Activated CD4-positive, alpha-beta T cell treated with anti-CD3 and anti-CD28 coated beads, Interleukin-10, Interleukin-2, amounts not matched to agents 100 ng/mL and 50 ng/mL, durations not matched to agents 16 hours and 8 hours (primary cell): ENCODE measurements around the gene MAP3K2.
A peak's percentile ranks its signal among the peaks of the same experiment; 100 is the strongest.
"Not testable (repeated sequence)": the region's sequence is repeated elsewhere in the genome, so short reads cannot be mapped to it uniquely, and the experiment has no call there.

Experiments used
- DNase-seq: peaks from one replicate; pipeline ENCODE4 v3.0.0-alpha.2; 2020

The MAP3K2 gene

GRCh38 chr2:127378720-127379119 is 9.1 kb downstream of the MAP3K2 start:
- DNase-seq = no peak

GRCh38 chr2:127377262-127377661 is 10.5 kb downstream of the MAP3K2 start:
- DNase-seq = no peak

GRCh38 chr2:127376257-127376656 is 11.5 kb downstream of the MAP3K2 start:
- DNase-seq = no peak

DNA sequence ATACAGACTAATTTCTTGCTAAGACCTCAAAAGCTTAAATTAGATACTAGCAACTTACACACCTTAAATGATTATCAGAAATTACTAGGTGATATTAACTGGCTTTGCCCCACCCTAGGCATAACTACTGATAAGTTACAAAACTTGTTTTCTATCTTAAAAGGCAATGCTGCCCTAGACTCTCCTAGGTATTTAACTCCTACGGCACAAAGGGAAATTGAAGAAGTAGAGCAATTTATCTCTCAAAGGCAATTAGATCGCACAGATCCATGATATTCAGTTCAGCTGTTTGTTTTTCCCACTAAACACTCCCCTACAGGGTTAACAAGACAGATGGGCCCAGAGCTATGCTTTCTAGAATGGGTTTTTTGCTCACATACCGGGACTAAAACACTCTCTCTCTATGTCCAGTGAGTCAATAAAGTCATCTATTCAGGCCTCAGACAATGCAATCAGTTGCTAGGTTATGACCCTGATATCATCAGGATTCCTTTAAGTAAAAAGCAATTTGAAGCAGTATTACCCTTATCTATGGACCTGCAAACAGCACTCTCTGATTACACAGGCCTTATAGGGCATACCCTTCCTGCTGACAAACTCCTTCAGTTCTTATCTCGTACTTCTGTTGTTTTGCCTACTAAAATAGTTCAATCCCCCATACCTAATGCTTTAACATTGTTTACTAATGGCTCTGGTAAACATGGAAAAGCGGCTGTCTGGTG is 14.3 kb downstream of the MAP3K2 start:
- no peak for DNase-seq

DNA sequence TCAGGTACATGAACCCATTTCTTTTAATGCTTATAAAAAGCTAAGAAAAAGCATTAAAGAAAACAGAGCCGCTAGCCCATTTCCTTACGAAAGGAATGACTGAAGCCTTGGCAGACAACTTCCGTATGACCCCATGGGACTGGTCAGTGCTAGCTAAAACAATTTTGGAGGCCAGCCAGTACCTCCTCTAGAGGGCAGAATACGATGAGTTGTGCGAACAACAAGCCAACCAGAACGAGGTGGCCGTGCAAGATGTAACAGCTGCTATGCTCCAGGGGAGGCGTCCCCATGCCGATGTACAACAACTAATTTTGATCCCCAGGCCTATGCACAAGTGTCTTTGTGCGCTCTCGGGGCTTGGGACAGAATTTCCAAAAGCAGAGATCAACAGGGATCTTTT is 16.7 kb downstream of the MAP3K2 start:
- no peak for DNase-seq

- no peak for DNase-seq
Observed at GRCh38 chr2:127370010-127370409, 17.8 kb downstream of the MAP3K2 start.

DNA sequence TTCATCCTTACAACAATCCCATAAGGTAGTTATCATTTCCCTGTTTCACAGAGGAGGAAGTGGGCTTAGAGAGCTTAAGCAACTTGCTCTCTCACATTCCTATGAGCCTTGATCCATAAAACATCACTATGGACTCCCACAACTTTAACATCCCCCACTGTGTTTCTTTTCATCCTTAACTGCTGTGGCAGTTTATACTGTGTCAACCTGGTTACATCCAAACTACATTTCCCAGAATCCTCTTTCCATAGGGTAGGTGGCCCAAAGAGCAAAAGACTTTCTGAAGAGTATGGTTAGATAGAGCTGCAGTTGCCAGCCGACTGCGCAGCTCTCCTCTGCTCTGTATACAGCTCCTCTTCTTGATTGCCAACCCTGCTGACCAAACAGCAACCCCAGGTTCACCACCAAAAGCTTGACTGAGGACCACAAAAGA is 22.5 kb downstream of the MAP3K2 start:
- DNase-seq = no peak

GRCh38 chr2:127362971-127363370 is 24.8 kb downstream of the MAP3K2 start:
- DNase-seq = no peak

- no peak for DNase-seq
Observed at GRCh38 chr2:127361929-127362885, 25.6 kb downstream of the MAP3K2 start.

GRCh38 chr2:127360242-127360641 is 27.5 kb downstream of the MAP3K2 start:
- DNase-seq = no peak

- no peak for DNase-seq
Observed at GRCh38 chr2:127359520-127359919, 28.3 kb downstream of the MAP3K2 start.

DNA sequence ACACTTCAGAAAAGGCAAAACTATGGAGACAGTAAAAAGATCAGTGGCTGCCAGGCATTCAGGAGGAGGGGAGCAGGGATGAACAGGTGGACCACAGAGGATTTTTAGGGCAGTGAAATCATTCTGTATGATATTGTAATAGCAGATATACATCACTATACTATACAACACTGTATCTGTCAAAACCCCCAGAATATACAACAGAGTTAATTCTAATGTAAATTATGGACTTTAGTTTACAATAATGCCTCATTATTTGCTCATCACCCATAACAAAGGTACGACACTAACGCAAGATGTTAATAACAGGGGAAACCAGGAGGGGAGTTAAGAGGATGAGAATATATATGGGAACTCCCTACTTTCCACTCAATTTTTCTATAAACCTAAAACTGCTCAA is 28.8 kb downstream of the MAP3K2 start:
- no peak for DNase-seq

DNA sequence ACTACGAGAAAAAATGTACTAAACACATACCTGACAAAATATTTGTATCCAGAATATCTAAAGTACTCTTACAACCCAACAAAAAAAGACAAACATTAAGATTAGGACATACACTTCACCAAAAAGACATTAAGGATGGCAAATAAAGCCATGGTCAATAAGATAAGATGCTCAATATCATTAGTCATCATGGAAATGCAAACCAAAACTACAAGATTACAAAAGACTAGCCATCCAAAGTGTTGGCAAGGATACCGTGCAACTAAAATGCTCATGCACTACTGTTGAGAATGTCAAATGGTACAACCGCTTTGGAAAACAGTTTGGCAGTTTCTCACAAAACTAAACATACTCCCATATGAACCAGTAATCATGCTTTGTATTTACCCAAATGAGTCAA is 29.7 kb downstream of the MAP3K2 start:
- no peak for DNase-seq

DNA sequence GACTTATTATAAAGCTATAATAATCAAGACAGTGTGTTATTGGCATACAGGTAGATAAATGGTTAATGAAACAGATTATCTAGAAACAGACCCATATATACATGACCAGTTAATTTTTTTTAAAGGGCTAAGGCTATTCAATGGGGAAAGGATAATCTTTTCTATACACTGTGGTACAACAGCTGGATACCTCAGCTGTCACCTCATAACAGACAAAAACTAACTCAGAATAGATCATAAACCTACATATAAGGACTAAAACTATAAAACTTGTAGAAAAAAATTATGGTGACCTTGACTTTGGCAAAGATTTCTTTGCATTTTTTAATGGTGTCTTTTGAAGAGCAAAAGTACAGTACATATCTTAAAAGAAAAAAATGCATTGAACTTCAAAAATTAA is 30.2 kb downstream of the MAP3K2 start:
- no peak for DNase-seq

DNA sequence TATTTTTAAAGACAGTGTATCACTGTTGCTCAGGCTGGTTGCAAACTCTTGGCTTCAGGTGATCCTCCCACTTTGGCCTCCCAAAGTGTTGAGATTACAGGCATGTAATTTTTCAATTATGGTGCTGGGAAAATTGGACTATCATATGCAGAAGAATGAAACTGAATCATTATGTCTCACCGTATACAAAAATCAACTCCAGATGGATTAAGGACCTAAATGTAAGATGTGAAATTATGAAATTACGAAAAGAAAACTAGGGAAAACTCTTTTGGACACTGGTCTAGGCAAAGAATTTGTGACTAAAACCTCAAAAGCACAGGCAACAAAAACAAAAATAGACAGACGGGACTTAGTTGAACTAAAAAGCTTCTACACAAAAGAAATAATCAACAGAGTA is 31.2 kb downstream of the MAP3K2 start:
- no peak for DNase-seq

DNA sequence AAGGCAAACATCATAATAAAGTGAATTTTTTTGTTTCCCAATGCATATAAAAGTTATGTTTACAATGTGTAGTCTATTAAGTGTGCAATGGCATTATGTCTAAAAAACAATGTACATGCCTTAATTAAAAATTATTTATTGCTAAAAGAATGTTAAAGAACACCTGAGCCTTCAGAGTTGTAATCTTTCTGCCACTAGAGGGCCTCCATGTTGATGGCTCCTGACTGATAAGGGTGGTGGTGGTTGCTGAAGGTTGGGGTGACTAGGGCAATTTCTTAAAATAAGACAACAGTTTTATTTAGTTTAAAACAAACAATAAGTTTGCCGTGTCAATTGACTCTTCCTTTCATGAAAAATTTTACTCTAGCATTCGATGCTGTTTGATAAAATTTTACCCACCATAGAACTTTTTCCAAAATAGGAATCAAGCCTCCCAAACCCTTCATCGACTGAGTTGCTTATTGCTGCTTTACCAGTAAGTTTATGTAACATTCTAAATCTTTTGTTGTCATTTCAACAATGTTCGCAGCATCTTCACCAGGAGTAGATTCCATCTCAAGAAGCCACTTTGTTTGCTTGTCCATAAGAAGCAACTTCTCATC is 32.3 kb downstream of the MAP3K2 start:
- peak; percentile 44 for DNase-seq

DNA sequence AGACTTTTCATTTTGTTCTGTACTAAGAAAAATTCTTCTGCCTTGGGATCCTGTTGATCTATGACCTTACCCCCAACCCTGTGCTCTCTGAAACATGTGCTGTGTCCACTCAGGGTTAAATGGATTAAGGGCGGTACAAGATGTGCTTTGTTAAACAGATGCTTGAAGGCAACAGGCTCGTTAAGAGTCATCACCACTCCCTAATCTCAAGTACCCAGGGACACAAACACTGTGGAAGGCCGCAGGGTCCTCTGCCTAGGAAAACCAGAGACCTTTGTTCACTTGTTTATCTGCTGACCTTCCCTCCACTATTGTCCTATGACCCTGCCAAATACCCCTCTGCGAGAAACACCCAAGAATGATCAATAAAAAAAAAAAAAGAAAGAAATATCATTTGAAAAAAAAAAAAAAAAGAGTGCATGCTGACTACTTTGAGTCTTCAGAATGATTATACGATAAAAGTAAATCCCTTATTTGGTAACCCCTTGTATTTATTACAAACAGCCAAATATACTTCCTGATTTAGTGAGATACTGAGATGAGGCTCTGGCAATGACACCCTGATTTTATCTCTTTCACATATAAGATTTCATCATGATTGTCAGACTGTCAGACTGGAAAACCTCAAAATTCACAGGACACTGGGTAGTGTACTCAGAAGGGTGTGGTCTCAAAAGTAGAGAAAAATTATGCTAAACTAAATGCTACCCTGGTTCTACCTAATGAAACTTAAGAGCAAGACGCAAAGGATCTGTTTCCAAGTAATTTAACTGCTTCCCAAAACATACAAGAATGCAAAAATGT is 33.7 kb downstream of the MAP3K2 start:
- DNase-seq = not testable (repeated sequence)

- not testable (repeated sequence) for DNase-seq
Observed at GRCh38 chr2:127353223-127353622, 34.6 kb downstream of the MAP3K2 start.

DNA sequence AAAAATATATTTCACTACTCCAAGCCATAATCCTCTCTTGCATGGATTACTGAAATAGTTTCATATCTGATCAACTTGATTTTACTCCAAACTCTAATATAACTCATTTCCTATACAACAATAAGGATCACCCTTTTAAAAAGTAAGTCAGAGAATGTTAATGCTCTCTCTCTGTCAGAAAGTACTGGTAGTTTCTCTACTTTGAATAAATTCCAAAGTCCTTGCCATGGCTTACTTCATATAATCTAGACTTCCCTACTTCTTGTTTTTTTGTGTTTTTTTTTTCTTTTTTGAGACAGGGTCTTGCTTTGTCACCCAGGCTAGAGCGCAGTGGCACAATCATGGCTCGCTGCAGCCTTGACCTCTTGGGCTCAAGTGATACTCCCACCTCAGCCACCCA is 36.2 kb downstream of the MAP3K2 start:
- no peak for DNase-seq

- DNase-seq = no peak
Observed at GRCh38 chr2:127348426-127349000, 39.3 kb downstream of the MAP3K2 start.

- no peak for DNase-seq
Observed at GRCh38 chr2:127347734-127348392, 39.9 kb downstream of the MAP3K2 start.

DNA sequence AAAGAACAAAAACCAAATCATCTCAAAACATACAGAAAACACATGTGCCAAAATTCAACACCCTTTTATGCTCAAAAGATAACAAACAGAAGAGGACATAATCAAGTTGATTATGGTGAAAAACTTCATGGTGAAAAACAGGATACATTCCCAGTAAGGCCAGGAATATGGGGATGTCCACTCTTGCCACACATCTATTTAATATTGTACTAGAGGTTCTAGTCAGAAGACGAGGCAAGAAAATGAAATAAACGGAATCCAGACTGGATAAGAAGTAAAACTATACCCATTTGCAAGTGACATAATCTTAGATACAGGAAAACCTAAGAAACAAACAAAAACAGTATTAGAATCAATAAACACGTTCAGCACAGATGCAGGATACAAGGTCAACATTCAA is 40.8 kb downstream of the MAP3K2 start:
- DNase-seq = no peak
